Heart right ventricle (tissue), 16 donors: ENCODE data around the gene ZIC4. TPM values are rescaled to one million over a fixed set of nuclear protein-coding genes. Genes with fewer than 3 reads are reported as not detected.

Experiments
- ATAC-seq, 8 donors: fragments of 200-7000 bp; cut with Tn5 transposase; one replicate each; pipeline ENCODE4 v1.9.1; 2020; ENCODE audit warnings: mild to moderate bottlenecking in 8 of 8, moderate library complexity in 8 of 8, moderate number of reproducible peaks in 1 of 8
- DNase-seq, 2 donors: peaks; one replicate each; pipeline ENCODE4 v3.0.0-alpha.2; 2020
- H3K27ac ChIP-seq, 10 donors: fragments of 200-600 bp; sonication (generic) in 2 of 10; one replicate each; pipeline versions ENCODE4 v1.5.0 to v1.8.0; 2020 to 2022; ENCODE audit warnings: mild to moderate bottlenecking in 3 of 10
- H3K27me3 ChIP-seq, 7 donors: fragments of 200-600 bp; one replicate each; pipeline ENCODE4 v1.8.0; 2021 to 2022; ENCODE audit warnings: mild to moderate bottlenecking in 2 of 7
- H3K36me3 ChIP-seq, 9 donors: fragments of 200-600 bp; sonication (generic) in 1 of 9; one replicate each; pipeline versions ENCODE4 v1.5.0 to v1.8.0; 2020 to 2022; ENCODE audit warnings: mild to moderate bottlenecking in 2 of 9
- H3K4me1 ChIP-seq, 9 donors: fragments of 200-600 bp; sonication (generic) in 1 of 9; one replicate each; pipeline versions ENCODE4 v1.5.0 to v1.8.0; 2020 to 2022; ENCODE audit warnings: mild to moderate bottlenecking in 4 of 9
- H3K4me3 ChIP-seq, 10 donors: fragments of 200-600 bp; sonication (generic) in 2 of 10; one replicate each; pipeline versions ENCODE4 v1.5.0 to v1.8.0; 2020 to 2022; ENCODE audit warnings: mild to moderate bottlenecking in 7 of 10, moderate library complexity in 2 of 10
- H3K9me3 ChIP-seq, 11 donors: fragments of 200-600 bp in 10 of 11; sonication (generic) in 2 of 11; one replicate each; pipeline versions ENCODE4 v1.5.0 to v1.8.0; 2013 to 2022; ENCODE audit warnings: mild to moderate bottlenecking in 2 of 11, control low read depth in 1 of 11, moderate library complexity in 1 of 11
- WGBS, 2 donors: extraction: QIAGEN DNeasy Blood & Tissue Kit; methylation state at CpG; one replicate each; pipeline ENCODE4 v1.1.7; 2013; ENCODE audit warnings: inconsistent platforms in 1 of 2; 5-methylcytosine and 5-hydroxymethylcytosine counted together
- intact Hi-C, 10 donors: fragments of 100-400 bp; cut with DNase I; formaldehyde crosslinking; loops; one replicate each; pipeline versions ENCODE4 v1.11.1 to v1.14.2; 2022
- polyA plus RNA-seq, 2 donors: library from polyadenylated mRNA; stranded (reverse); fragments of 200-250 nt; gene quantifications; one replicate each; pipeline ENCODE4 v1.2.3, GENCODE V29; 2013
- total RNA-seq, 10 donors: library from RNA; stranded (reverse); fragmentation: NEBNext Ultra II Directional in 3 of 10; extraction: Animal tissue kit (Norgen Biotek cat#: 25700) in 3 of 10; gene quantifications; one replicate each; pipeline versions ENCODE4 v1.2.1 to v1.2.4, GENCODE V29; 2021 to 2023
- TF ChIP-seq, protein P1 (sequence below), 9 donors: fragments of 200-600 bp; sonication (generic) in 2 of 9; IDR thresholded peaks; one replicate each; pipeline versions ENCODE4 v1.5.0 to v1.8.0; 2021 to 2022; ENCODE audit warnings: antibody characterized with exemption in 9 of 9, mild to moderate bottlenecking in 5 of 9, moderate library complexity in 1 of 9
- donor health status: Arrhythmogenic right ventricular cardiomyopathy.
- donor health status: ischemic (EF 13 %, LVEDD 7.1; RV severe dilation, severe dysfunction).
- donor health status: healthy with polysubstance abuse.
- donor health status: DM: no; HTN: yes; CAD: no.
- donor health status: DM: no; HTN: no; CAD: no.
- donor health status: ischemic (EF 25% LVEDD 6.9; RV normal size, moderate dysfunction).
- donor health status: ischemic (EF 25% LVEDD 5.7; RV mildly dilated, moderate dysfunction).
- donor health status: healthy.
- donor health status: DM: yes; HTN: yes; CAD: no.
- donor health status: Ischemic cardiomyopathy.
- donor health status: ischemic (EF 35%, LVEDD 5.7; RV mildly dilated, moderate dysfunction).
- donor health status: nonischemic (EF 11% LVEDD 7.7; RV severe dilation, severe dysfunction).
- donor health status: DM: yes; HTN: yes; CAD: no.
- donor health status: PGD.
- donor health status: ischemic (EF 29% LVEDD 5.4; RV normal size, mild dysfunction).
- donor health status: nonischemic (EF 23%, LVEDD 6.1; RV moderate dilation, normal function).

The ZIC4 gene
- total and polyA plus RNA-seq, 12 donors: not detected

- TF ChIP-seq, protein P1, sequence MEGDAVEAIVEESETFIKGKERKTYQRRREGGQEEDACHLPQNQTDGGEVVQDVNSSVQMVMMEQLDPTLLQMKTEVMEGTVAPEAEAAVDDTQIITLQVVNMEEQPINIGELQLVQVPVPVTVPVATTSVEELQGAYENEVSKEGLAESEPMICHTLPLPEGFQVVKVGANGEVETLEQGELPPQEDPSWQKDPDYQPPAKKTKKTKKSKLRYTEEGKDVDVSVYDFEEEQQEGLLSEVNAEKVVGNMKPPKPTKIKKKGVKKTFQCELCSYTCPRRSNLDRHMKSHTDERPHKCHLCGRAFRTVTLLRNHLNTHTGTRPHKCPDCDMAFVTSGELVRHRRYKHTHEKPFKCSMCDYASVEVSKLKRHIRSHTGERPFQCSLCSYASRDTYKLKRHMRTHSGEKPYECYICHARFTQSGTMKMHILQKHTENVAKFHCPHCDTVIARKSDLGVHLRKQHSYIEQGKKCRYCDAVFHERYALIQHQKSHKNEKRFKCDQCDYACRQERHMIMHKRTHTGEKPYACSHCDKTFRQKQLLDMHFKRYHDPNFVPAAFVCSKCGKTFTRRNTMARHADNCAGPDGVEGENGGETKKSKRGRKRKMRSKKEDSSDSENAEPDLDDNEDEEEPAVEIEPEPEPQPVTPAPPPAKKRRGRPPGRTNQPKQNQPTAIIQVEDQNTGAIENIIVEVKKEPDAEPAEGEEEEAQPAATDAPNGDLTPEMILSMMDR (IDR thresholded peaks at IDR 0.05): no peak
Observed at GRCh38 chr3:147367676-147368075, 38.7 kb downstream of the ZIC4 start.

DNA sequence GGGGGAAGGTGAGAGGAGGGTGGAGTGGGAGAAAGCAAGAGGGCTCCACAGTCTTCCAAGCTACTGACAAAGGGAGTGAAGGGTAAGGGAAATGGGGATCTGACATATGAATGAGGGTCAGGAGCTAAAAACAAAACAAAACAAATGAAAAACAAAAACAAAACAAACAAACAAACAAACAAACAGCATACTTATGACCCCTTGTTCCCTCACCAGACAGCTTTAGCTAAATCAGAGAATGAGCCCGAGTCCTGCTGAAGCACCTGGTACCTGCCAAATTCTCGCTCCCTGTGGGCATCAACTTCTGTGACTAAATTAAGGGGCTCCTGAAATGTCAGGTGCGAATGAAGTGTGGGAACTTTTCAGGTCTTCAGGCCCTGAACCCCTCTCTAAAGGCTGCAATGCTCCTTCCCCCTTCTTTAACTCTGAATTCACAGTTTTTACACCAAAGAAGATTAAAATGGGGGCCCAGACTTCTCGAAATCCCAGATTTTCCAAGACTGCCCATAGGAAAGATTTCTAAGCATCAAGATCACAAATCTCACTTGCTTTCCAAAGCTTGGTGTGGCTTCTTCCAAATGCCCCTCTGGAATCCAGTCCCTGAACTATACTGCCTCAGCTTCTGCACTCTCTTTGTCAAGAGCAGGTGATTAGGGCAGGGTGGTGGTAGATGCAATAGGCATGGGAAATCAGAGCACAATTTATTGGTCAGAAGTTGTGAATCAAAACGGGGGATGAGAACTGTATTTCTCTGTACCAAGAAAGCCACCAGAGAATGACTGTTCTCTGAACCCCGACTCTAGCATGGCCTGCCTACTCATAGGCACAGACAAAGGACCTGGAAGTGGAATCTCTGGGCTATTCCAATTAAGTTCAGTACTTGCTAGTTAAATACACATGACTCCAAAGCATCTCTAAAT, 40.9 kb downstream of the ZIC4 start:
- TF ChIP-seq, protein P1 (IDR thresholded peaks at IDR 0.05): no peak
- intact Hi-C loops: no loop called here
- no peaks in the 10 kb centered on the region for H3K36me3 ChIP-seq
- H3K27me3 ChIP-seq: peaks cover 4 to 98% (median 92%) of the 10 kb centered on the region in 7 donors
- H3K4me3 ChIP-seq: no peak overlapping the region
- no peak overlapping the region for H3K27ac ChIP-seq
- H3K4me1 ChIP-seq: peaks cover 0 to 3% (median 0%) of the 10 kb centered on the region in 9 donors
- no peaks in the 10 kb centered on the region for H3K9me3 ChIP-seq
- DNase-seq (no peak), ATAC-seq (no peak)
- 36 to 39% methylated on average over 6 of the region's 6 CpGs for WGBS, 2 donors

More at GRCh38 chr3:147367676-147368075, 38.7 kb downstream of the ZIC4 start:
- 7 to 9% methylated on average over 1 of the region's 1 CpG for WGBS, 2 donors
- H3K27ac ChIP-seq: no peak overlapping the region
- DNase-seq (no peak), ATAC-seq (no peak)
- H3K36me3 ChIP-seq: no peaks in the 10 kb centered on the region
- no peaks in the 10 kb centered on the region for H3K9me3 ChIP-seq
- H3K27me3 ChIP-seq: peaks cover 11 to 98% (median 94%) of the 10 kb centered on the region in 7 donors
- no peak overlapping the region for H3K4me3 ChIP-seq
- peaks cover 0 to 3% (median 0%) of the 10 kb centered on the region in 9 donors for H3K4me1 ChIP-seq
- intact Hi-C loops: no loop called here

- no peak for ATAC-seq
- no peak overlapping the region for H3K4me3 ChIP-seq
- no peak for DNase-seq
- TF ChIP-seq, protein P1 (IDR thresholded peaks at IDR 0.05): no peak
- H3K9me3 ChIP-seq: no peaks in the 10 kb centered on the region
- no peaks in the 10 kb centered on the region for H3K36me3 ChIP-seq
- H3K27ac ChIP-seq: no peak overlapping the region
- peaks cover 0 to 3% (median 0%) of the 10 kb centered on the region in 9 donors for H3K4me1 ChIP-seq
- H3K27me3 ChIP-seq: peaks cover 6 to 98% (median 92%) of the 10 kb centered on the region in 7 donors
- 14 to 44% methylated on average over 1 of the region's 1 CpG for WGBS, 2 donors
- intact Hi-C loops: no loop called here
Observed at GRCh38 chr3:147364771-147365170, 41.6 kb downstream of the ZIC4 start.

DNA sequence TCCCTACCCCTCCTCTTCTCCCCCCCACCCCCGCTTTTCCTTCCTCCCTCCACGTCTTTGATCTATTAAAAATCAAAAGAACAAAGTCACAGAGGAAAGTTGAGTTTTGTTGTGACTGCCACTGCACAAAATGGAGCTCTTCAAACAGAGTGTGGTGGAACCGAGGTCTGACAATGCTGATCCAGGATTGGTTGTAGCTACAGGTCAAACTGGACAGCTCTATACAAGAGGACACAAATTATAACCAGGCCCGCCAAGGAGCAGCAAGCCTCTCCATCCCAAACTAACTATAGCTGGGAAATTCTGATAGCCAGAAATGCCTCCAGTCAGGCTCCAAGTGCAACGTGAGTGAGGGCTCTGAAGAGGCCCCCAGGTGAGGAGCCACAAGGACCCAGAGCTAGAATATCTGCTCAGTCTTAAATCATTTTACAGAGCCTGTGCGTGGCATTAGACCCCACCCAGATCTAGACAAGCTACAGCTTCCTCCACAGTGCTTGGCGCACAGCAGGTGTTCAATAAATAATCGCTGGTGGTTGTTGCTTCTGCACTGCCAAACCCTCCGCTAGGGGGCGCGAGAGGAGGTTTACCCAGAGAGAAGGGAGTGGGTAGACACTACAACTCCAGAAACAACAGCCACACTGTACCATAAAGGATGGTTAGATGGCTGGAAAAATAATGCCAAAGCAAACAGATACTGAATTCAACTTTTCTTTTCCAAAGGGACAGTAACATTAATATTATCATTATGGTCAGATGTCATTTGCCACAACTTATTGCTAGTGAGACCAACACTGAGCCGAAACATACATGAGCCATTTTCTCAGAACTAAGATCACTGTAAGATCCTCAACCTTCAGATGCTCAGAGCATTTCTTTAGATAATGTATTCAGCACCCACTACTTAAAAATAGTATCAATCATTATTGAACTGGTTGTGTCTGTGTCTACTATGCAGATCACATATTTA, 44.6 kb downstream of the ZIC4 start:
- no peak for ATAC-seq
- DNase-seq: peak in 1 of 2 donors; percentile 26
- H3K36me3 ChIP-seq: no peaks in the 10 kb centered on the region
- H3K4me3 ChIP-seq: no peak overlapping the region
- H3K9me3 ChIP-seq: peaks cover 0 to 3% (median 0%) of the 10 kb centered on the region in 11 donors
- H3K27ac ChIP-seq: no peak overlapping the region
- intact Hi-C loops: no loop called here
- TF ChIP-seq, protein P1 (IDR thresholded peaks at IDR 0.05): peak in 7 of 9 donors; percentile 24 to 46 (median 33)
- H3K4me1 ChIP-seq: peaks cover 0 to 3% (median 0%) of the 10 kb centered on the region in 9 donors
- peaks cover 16 to 98% (median 92%) of the 10 kb centered on the region in 7 donors for H3K27me3 ChIP-seq
- WGBS, 2 donors: 9 to 10% methylated on average over 12 of the region's 12 CpGs
